Esophagus (tissue), 2 donors: ENCODE measurements around the gene CCL2. TPM values are rescaled to one million over a fixed set of nuclear protein-coding genes. Genes with fewer than 3 reads are reported as not detected.
"Not testable (repeated sequence)": the region's sequence is repeated elsewhere in the genome, so short reads cannot be mapped to it uniquely, and the experiment has no call there.

Source experiments
- H3K27ac ChIP-seq, 2 donors: one replicate each; pipeline ENCODE4 v1.5.1; 2013; ENCODE audit warnings: low read depth in 2 of 2, mild to moderate bottlenecking in 2 of 2, inconsistent platforms in 1 of 2, low read length in 1 of 2, moderate library complexity in 1 of 2
- H3K27me3 ChIP-seq, 2 donors: one replicate each; pipeline ENCODE4 v1.6.1; 2013; ENCODE audit warnings: low read length in 2 of 2, control low read depth in 1 of 2, mild to moderate bottlenecking in 1 of 2; ENCODE audit not compliant: insufficient read depth in 2 of 2, control insufficient read depth in 1 of 2
- H3K36me3 ChIP-seq, 2 donors: one replicate each; pipeline ENCODE4 v1.6.1; 2013; ENCODE audit warnings: low read length in 1 of 2; ENCODE audit not compliant: control insufficient read depth in 2 of 2, insufficient read depth in 2 of 2
- H3K4me1 ChIP-seq, 2 donors: one replicate each; pipeline ENCODE4 v1.6.1; 2013; ENCODE audit warnings: low read length in 1 of 2; ENCODE audit not compliant: control insufficient read depth in 2 of 2, insufficient read depth in 2 of 2
- H3K4me3 ChIP-seq, 2 donors: one replicate each; pipeline ENCODE4 v1.5.1; 2013; ENCODE audit warnings: low read length in 2 of 2, mild to moderate bottlenecking in 2 of 2, low read depth in 1 of 2, moderate library complexity in 1 of 2
- H3K9me3 ChIP-seq, 2 donors: one replicate each; pipeline ENCODE4 v1.6.1; 2013; ENCODE audit warnings: mild to moderate bottlenecking in 2 of 2, low read depth in 1 of 2, low read length in 1 of 2, moderate library complexity in 1 of 2; ENCODE audit not compliant: control insufficient read depth in 2 of 2, insufficient read depth in 1 of 2
- WGBS, 2 donors: extraction: QIAGEN DNeasy Blood & Tissue Kit; methylation state at CpG; one replicate each; pipeline ENCODE4 v1.1.7; 2013; 5-methylcytosine and 5-hydroxymethylcytosine counted together
- polyA plus RNA-seq, 2 donors: library from polyadenylated mRNA; stranded (reverse); fragments of 200-250 nt; gene quantifications; one replicate each; pipeline ENCODE4 v1.2.3, GENCODE V29; 2013
- donor health status: healthy with polysubstance abuse.
- donor health status: Bipolar disorder and iron deficiency.

Gene CCL2
- polyA plus RNA-seq, 2 donors = 5.4 to 21.2 TPM

GRCh38 chr17:34222722-34223497, 32.2 kb upstream of the CCL2 start:
- 69% methylated on average over 3 of the region's 3 CpGs for WGBS, 2 donors
- H3K27me3 ChIP-seq = no peaks in the 10 kb centered on the region

DNA sequence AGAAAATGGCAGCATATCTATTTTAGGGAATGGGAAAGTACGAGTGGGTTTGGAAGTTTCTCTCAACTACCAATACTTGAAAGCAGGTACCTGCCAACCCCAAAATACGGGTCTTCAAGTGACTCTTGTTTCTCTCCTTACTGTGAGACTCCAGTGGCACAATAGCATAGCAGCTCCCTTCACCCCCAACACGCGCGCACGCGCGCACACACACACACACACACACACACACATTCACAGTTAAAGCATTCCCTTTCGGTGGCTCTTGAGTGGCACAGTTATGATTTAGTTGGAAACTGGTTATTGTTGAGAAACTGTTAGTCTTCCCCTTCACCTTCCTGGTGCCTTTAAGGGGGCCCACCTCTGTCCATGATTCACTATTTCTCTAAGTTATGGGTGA, 30.0 kb upstream of the CCL2 start:
- 81 to 91% methylated on average over 9 of the region's 9 CpGs for WGBS, 2 donors
- H3K27me3 ChIP-seq = no peaks in the 10 kb centered on the region
- peaks cover 0 to 2% of the 10 kb centered on the region in 2 donors for H3K9me3 ChIP-seq
- no peaks in the 10 kb centered on the region for H3K4me1 ChIP-seq
- H3K4me3 ChIP-seq = no peak overlapping the region
- H3K27ac ChIP-seq = no peak overlapping the region
- H3K36me3 ChIP-seq = no peaks in the 10 kb centered on the region

More at GRCh38 chr17:34222722-34223497, 32.2 kb upstream of the CCL2 start:
- H3K27ac ChIP-seq = no peak overlapping the region
- H3K9me3 ChIP-seq = no peaks in the 10 kb centered on the region
- H3K4me3 ChIP-seq = no peak overlapping the region
- H3K36me3 ChIP-seq = no peaks in the 10 kb centered on the region
- H3K4me1 ChIP-seq = no peaks in the 10 kb centered on the region

DNA sequence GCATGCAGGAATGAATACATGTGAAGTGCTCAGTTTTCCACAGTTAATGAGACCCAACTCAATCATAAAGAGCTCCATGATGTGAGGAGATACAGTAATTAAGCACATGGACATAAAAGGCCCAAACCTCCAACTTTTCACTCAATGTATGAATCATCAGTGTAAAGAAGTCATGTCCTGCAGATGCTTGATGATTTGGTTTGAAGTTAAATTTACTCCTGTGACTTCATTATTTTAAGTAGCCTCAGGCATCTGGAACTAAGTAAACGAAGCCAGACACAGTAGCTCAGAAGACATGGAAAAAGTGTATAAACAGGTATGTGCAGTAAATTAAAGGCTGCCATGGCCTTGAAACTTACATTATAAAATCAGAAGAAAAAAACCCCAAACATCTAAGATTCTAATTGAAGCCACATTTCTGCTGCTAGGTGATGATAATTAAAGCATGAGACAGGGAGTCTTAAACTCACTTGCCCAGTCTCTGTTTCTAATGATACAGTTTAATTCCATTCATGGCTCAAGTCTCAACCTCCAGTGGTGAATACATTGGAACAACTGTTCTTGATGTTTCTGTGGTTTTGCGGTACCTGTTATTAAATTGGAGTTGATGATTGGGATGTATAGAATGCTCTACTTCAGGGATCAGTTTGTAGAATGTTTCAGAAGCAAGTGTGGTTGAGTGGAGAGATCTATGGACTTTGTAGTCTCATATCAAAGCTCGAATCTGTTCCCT, 28.9 kb upstream of the CCL2 start:
- Histone ChIP-seq H3K9me3 (peaks cover 0 to 3% of the 10 kb centered on the region in 2 donors), H3K27me3 (no peaks in the 10 kb centered on the region), H3K36me3 (no peaks in the 10 kb centered on the region), H3K4me3 (no peak overlapping the region), H3K4me1 (no peaks in the 10 kb centered on the region), H3K27ac (no peak overlapping the region)
- 50 to 57% methylated on average over 3 of the region's 3 CpGs for WGBS, 2 donors

DNA sequence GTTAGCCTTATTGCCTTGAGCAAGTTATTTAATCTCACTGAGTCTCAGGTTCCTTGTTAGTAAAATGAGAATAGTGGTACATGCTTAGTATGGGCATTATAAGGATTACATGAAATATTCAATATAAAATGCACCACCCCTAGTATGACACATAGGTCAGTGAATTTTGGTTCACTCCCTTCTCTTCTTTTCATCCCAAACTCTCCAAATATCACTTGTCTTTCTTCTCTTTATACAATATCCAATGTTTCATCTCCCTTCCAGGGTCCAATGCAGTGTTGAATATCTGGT, 28.4 kb upstream of the CCL2 start:
- H3K9me3 ChIP-seq = peaks cover 0 to 3% of the 10 kb centered on the region in 2 donors
- H3K36me3 ChIP-seq = no peaks in the 10 kb centered on the region
- no peak overlapping the region for H3K27ac ChIP-seq
- no peaks in the 10 kb centered on the region for H3K4me1 ChIP-seq
- H3K4me3 ChIP-seq = no peak overlapping the region
- no peaks in the 10 kb centered on the region for H3K27me3 ChIP-seq

- not testable (repeated sequence) for H3K4me3 ChIP-seq, H3K4me1 ChIP-seq, H3K9me3 ChIP-seq, H3K36me3 ChIP-seq, H3K27ac ChIP-seq, H3K27me3 ChIP-seq
- 70 to 74% methylated on average over 2 of the region's 2 CpGs for WGBS, 2 donors
These were observed 27.8 kb upstream of the CCL2 start for GRCh38 chr17:34227293-34227692.

GRCh38 chr17:34227707-34228106, 27.4 kb upstream of the CCL2 start:
- no peaks in the 10 kb centered on the region for H3K27me3 ChIP-seq
- H3K4me1 ChIP-seq = no peaks in the 10 kb centered on the region
- H3K36me3 ChIP-seq = no peaks in the 10 kb centered on the region
- H3K27ac ChIP-seq = no peak overlapping the region
- 51 to 53% methylated on average over 3 of the region's 3 CpGs for WGBS, 2 donors
- H3K9me3 ChIP-seq = peaks cover 0 to 3% of the 10 kb centered on the region in 2 donors
- no peak overlapping the region for H3K4me3 ChIP-seq

DNA sequence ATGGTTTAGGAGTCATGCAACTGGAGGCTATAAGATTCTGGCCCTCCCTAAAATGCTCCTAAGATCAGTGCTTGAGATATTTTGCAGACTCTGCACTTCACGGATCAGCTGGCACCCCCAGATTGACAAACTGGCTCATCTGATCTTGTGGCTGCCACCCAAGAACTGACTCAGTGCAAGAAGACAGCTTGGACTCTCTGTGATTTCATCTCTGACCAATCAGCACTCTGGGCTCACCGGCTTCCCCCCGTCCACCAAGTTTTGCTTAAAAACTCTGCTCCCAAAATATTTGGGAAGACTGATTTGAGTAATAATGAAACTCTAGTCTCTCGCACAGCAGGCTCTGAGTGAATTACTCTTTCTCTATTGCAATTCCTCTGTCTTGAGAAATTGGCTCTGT, 26.3 kb upstream of the CCL2 start:
- no peaks in the 10 kb centered on the region for H3K27me3 ChIP-seq
- no peak overlapping the region for H3K4me3 ChIP-seq
- H3K4me1 ChIP-seq = peaks cover 0 to 2% of the 10 kb centered on the region in 2 donors
- WGBS, 2 donors = 72 to 76% methylated on average over 4 of the region's 4 CpGs
- no peak overlapping the region for H3K27ac ChIP-seq
- no peaks in the 10 kb centered on the region for H3K36me3 ChIP-seq
- H3K9me3 ChIP-seq = peaks cover 0 to 3% of the 10 kb centered on the region in 2 donors

- peaks cover 0 to 3% of the 10 kb centered on the region in 2 donors for H3K9me3 ChIP-seq
- no peak overlapping the region for H3K4me3 ChIP-seq
- 76 to 89% methylated on average over 1 of the region's 1 CpG for WGBS, 2 donors
- H3K4me1 ChIP-seq = peaks cover 0 to 11% of the 10 kb centered on the region in 2 donors
- H3K27ac ChIP-seq = no peak overlapping the region
- H3K36me3 ChIP-seq = no peaks in the 10 kb centered on the region
- H3K27me3 ChIP-seq = no peaks in the 10 kb centered on the region
These were observed 24.7 kb upstream of the CCL2 start for GRCh38 chr17:34230342-34230741.

DNA sequence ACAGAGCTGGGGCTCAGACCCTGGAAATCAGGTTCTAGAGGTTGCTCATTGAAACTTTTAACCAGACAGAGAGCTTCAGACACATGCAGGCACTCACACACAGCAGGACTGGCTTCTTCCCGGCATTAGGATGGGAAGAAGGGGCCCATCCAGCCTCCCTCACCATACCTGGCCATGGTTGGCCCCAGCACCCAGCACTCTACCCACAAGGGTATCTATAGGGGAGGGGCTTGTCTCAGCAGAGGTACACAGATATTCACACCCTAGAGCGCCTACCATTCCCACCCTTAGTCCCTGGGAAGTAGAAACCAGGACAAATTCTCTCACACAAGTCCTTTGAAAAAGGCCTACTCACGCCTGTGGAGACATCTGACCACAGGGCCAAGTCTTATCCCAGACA, 20.5 kb upstream of the CCL2 start:
- H3K27ac ChIP-seq = peak overlapping the region in 1 of 2 donors; percentile 17
- WGBS, 2 donors = 79 to 87% methylated on average over 3 of the region's 3 CpGs
- H3K9me3 ChIP-seq = peaks cover 0 to 3% of the 10 kb centered on the region in 2 donors
- no peaks in the 10 kb centered on the region for H3K27me3 ChIP-seq
- H3K4me1 ChIP-seq = peaks cover 0 to 11% of the 10 kb centered on the region in 2 donors
- H3K4me3 ChIP-seq = no peak overlapping the region
- no peaks in the 10 kb centered on the region for H3K36me3 ChIP-seq
